Liver (tissue), 9 donors: ENCODE measurements around the gene SEZ6. TPM values are rescaled to one million over a fixed set of nuclear protein-coding genes. Genes with fewer than 3 reads are reported as not detected.

Source experiments
- DNase-seq: peaks from one replicate; pipeline ENCODE4 v3.0.0-alpha.2; 2017; ENCODE audit warnings: low spot score
- H3K27ac ChIP-seq, 2 donors: one replicate each; pipeline ENCODE4 v1.7.0; 2013; ENCODE audit warnings: inconsistent platforms in 2 of 2, low read length in 2 of 2, control low read depth in 1 of 2, low read depth in 1 of 2, mild to moderate bottlenecking in 1 of 2
- H3K27me3 ChIP-seq, 4 donors: one replicate each; pipeline versions ENCODE4 v1.6.1 to v1.7.0; 2013; ENCODE audit warnings: low read length in 3 of 4, inconsistent platforms in 1 of 4, mild to moderate bottlenecking in 1 of 4, moderate library complexity in 1 of 4; ENCODE audit not compliant: control insufficient read depth in 4 of 4, insufficient read depth in 4 of 4
- H3K36me3 ChIP-seq, 4 donors: one replicate each; pipeline versions ENCODE4 v1.6.1 to v1.7.0; 2013; ENCODE audit warnings: low read length in 3 of 4, mild to moderate bottlenecking in 3 of 4, low read depth in 1 of 4, moderate library complexity in 1 of 4; ENCODE audit not compliant: control insufficient read depth in 4 of 4, insufficient read depth in 3 of 4
- H3K4me1 ChIP-seq, 4 donors: one replicate each; pipeline versions ENCODE4 v1.6.1 to v1.7.0; 2013; ENCODE audit warnings: low read length in 3 of 4, mild to moderate bottlenecking in 3 of 4, moderate library complexity in 1 of 4; ENCODE audit not compliant: control insufficient read depth in 4 of 4, insufficient read depth in 4 of 4
- H3K4me3 ChIP-seq, 3 donors: one replicate each; pipeline versions ENCODE4 v1.6.1 to v1.7.0; 2013; ENCODE audit warnings: low read length in 3 of 3, control low read depth in 1 of 3, low read depth in 1 of 3, mild to moderate bottlenecking in 1 of 3
- H3K9ac ChIP-seq, 2 donors: one replicate each; pipeline ENCODE4 v1.7.0; 2013; ENCODE audit warnings: low read length in 2 of 2, mild to moderate bottlenecking in 2 of 2, moderate library complexity in 2 of 2, control low read depth in 1 of 2, low read depth in 1 of 2
- H3K9me3 ChIP-seq, 4 donors: one replicate each; pipeline versions ENCODE4 v1.6.1 to v1.7.0; 2013; ENCODE audit warnings: low read length in 3 of 4; ENCODE audit not compliant: control insufficient read depth in 4 of 4
- ATF3 ChIP-seq: IDR thresholded peaks from 2 replicates; pipeline ENCODE4 v1.6.1; 2016; ENCODE audit warnings: antibody characterized with exemption
- CTCF ChIP-seq: fragments of 150-350 bp; IDR thresholded peaks from 2 replicates; pipeline ENCODE4 v1.5.1; 2017; ENCODE audit warnings: improper control_type of control experiment, low read depth, low read length; ENCODE audit not compliant: missing input control
- EGR1 ChIP-seq, 2 donors: IDR thresholded peaks; 2 replicates each; pipeline ENCODE4 v1.6.1; 2016 to 2018; ENCODE audit warnings: antibody characterized with exemption in 2 of 2, low read depth in 2 of 2
- FOXA1 ChIP-seq: IDR thresholded peaks from 2 replicates; pipeline ENCODE4 v1.6.1; 2016; ENCODE audit warnings: antibody characterized with exemption
- FOXA2 ChIP-seq: IDR thresholded peaks from 2 replicates; pipeline ENCODE4 v1.6.1; 2016; ENCODE audit warnings: antibody characterized with exemption
- GABPA ChIP-seq, 2 donors: IDR thresholded peaks in 1 of 2; conservative IDR thresholded peaks in 1 of 2; 2 replicates each; pipeline ENCODE4 v1.6.1; 2016; ENCODE audit warnings: antibody characterized with exemption in 2 of 2, mild to moderate bottlenecking in 1 of 2, moderate library complexity in 1 of 2
- HNF4A ChIP-seq, 2 donors: conservative IDR thresholded peaks; 2 replicates each; pipeline ENCODE4 v1.6.1; 2016; ENCODE audit warnings: antibody characterized with exemption in 2 of 2, mild to moderate bottlenecking in 2 of 2
- HNF4G ChIP-seq: IDR thresholded peaks from 2 replicates; pipeline ENCODE4 v1.6.1; 2016; ENCODE audit warnings: antibody characterized with exemption
- JUND ChIP-seq, 2 donors: IDR thresholded peaks; 2 replicates each; pipeline ENCODE4 v1.6.1; 2016; ENCODE audit warnings: antibody characterized with exemption in 2 of 2
- MAX ChIP-seq: IDR thresholded peaks from 2 replicates; pipeline ENCODE4 v1.6.1; 2016; ENCODE audit warnings: antibody characterized with exemption
- NR2F2 ChIP-seq: IDR thresholded peaks from 2 replicates; pipeline ENCODE4 v1.6.1; 2016; ENCODE audit warnings: antibody characterized with exemption
- RAD21 ChIP-seq, 2 donors: IDR thresholded peaks; 2 replicates each; pipeline ENCODE4 v1.6.1; 2016; ENCODE audit warnings: antibody characterized with exemption in 2 of 2, mild to moderate bottlenecking in 2 of 2
- REST ChIP-seq: IDR thresholded peaks from 2 replicates; pipeline ENCODE4 v1.6.1; 2016; ENCODE audit warnings: antibody characterized with exemption, mild to moderate bottlenecking
- RXRA ChIP-seq, 2 donors: IDR thresholded peaks; 2 replicates each; pipeline ENCODE4 v1.6.1; 2017 to 2018; ENCODE audit warnings: antibody characterized with exemption in 2 of 2, mild to moderate bottlenecking in 1 of 2
- SP1 ChIP-seq: IDR thresholded peaks from 2 replicates; pipeline ENCODE4 v1.6.1; 2018; ENCODE audit warnings: antibody characterized with exemption, mild to moderate bottlenecking
- TAF1 ChIP-seq: conservative IDR thresholded peaks from 2 replicates; pipeline ENCODE4 v1.6.1; 2016; ENCODE audit warnings: antibody characterized with exemption, mild to moderate bottlenecking
- YY1 ChIP-seq: IDR thresholded peaks from 2 replicates; pipeline ENCODE4 v1.6.1; 2016; ENCODE audit warnings: antibody characterized with exemption, mild to moderate bottlenecking
- ZBTB33 ChIP-seq: IDR thresholded peaks from 2 replicates; pipeline ENCODE4 v1.6.1; 2016; ENCODE audit warnings: antibody characterized with exemption
- WGBS: extraction: QIAGEN DNeasy Blood & Tissue Kit; methylation state at CpG from one replicate; pipeline ENCODE4 v1.1.7; 2013; 5-methylcytosine and 5-hydroxymethylcytosine counted together
- polyA plus RNA-seq, 2 donors: library from polyadenylated mRNA; stranded (reverse) in 1 of 2; unstranded in 1 of 2; fragments of 200-250 nt in 1 of 2; fragments of >200 nt in 1 of 2; fragmentation: Nextera tagmentation in 1 of 2; extraction: Ambion mirVana in 1 of 2; gene quantifications; one replicate each; pipeline versions ENCODE4 v1.2.1 to v1.2.3, GENCODE V29; 2013 to 2015
- total RNA-seq, 2 donors: library from RNA; depleted of rRNA; stranded (reverse); fragments of >200 nt; gene quantifications; one replicate each; pipeline ENCODE4 v1.2.3, GENCODE V29; 2014
- donor health status: healthy.
- donor health status: healthy.
- donor health status: healthy.
- donor health status: healthy.
- donor health status: healthy.

SEZ6 gene
- total and polyA plus RNA-seq, 4 donors: 0.39 TPM; not detected in 3

GRCh38 chr17:28908640-28909167 is 97.1 kb downstream of the SEZ6 start:
- WGBS: 54% methylated on average over 6 of the region's 6 CpGs
- peaks cover 29 to 71% (median 45%) of the 10 kb centered on the region in 4 donors for H3K36me3 ChIP-seq

More at GRCh38 chr17:28908640-28909167, 97.1 kb downstream of the SEZ6 start:
- Histone ChIP-seq H3K9ac (no peak overlapping the region), H3K27ac (peak overlapping the region; percentile 50 to 63), H3K4me3 (no peak overlapping the region), H3K9me3 (no peaks in the 10 kb centered on the region), H3K27me3 (no peaks in the 10 kb centered on the region), H3K4me1 (peaks cover 15 to 16% (median 16%) of the 10 kb centered on the region in 4 donors)
- no peak for DNase-seq
- TF ChIP-seq JUND (IDR thresholded peaks at IDR 0.05) (peak; percentile 99), HNF4G (no peak), GABPA (IDR thresholded peaks at IDR 0.05 in 1 of 2, conservative IDR thresholded peaks at IDR 0.05 in 1 of 2) (peak in 1 of 2 donors; percentile 25), TAF1 (no peak), YY1 (no peak), HNF4A (conservative IDR thresholded peaks at IDR 0.05) (peak; percentile 73 to 77), RXRA (IDR thresholded peaks at IDR 0.05) (peak in 1 of 2 donors; percentile 55), ZBTB33 (no peak), EGR1 (IDR thresholded peaks at IDR 0.05; ENCODE audit: low read depth in 2 of 2) (no peak), MAX (peak; percentile 47), CTCF (no peak), SP1 (peak; percentile 52), ATF3 (peak; percentile 98), FOXA1 (no peak), REST (peak; percentile 47), RAD21 (IDR thresholded peaks at IDR 0.05) (peak; percentile 29 to 41), NR2F2 (no peak), FOXA2 (peak; percentile 40)
